ENCODE measurements around the gene OR2A7.
"Not testable (repeated sequence)": the region's sequence is repeated elsewhere in the genome, so short reads cannot be mapped to it uniquely, and the experiment has no call there.

The OR2A7 gene

DNA sequence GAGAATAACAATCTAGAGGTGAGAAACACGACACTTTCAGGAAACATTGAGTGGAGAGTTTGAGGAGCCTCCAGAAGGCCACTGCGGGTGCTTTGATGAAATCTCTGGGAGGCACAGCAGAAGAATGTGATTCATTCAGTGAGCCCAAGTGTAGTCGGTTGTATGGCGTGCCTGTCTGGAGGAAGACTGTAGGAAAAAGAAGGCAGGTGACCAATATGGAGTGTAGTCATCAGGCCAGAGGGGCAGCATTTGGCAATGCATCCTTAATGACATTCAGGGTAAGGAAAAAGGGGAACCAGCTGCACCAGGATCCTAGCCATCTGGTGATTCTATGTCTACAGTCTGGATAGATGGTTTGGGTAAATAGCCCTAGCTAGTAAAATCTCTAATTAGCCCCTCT, 12.3 kb downstream of the OR2A7 start:
- DNase-seq (ENCODE audit: low read depth): not testable (repeated sequence)

DNA sequence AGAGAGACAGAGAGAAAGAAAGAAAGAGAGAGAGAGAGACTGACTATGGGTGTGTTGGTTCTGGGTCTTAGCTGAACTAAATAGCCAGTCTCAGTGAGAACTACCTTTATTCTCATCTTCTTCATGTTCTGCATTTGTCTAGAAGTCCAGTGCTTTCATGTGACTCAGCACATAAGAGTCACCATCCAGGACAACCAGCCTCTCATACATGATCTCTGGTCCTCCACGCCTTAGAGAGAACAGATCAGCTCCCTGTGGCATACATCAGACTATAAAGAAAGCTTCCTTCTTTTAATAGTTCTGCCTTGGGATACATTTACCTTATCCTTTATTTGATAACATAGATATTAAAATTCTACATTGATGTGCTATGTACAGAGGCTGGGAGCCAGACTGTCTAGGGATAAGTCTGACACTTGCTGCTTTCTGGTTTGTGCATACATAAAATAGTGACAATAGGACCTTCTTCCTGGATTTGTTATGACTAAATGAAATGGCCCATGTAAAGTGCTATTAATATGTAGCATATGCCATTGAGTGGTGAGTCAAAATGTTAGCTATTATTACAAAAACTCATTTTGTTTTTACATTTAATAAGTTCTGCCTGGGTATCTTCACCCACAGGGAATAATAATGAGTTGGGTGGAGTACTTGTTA, 16.8 kb downstream of the OR2A7 start:
- DNase-seq (ENCODE audit: low read depth): not testable (repeated sequence)

GRCh38 chr7:144246967-144247366, 17.6 kb downstream of the OR2A7 start:
- not testable (repeated sequence) for DNase-seq (ENCODE audit: low read depth)

DNA sequence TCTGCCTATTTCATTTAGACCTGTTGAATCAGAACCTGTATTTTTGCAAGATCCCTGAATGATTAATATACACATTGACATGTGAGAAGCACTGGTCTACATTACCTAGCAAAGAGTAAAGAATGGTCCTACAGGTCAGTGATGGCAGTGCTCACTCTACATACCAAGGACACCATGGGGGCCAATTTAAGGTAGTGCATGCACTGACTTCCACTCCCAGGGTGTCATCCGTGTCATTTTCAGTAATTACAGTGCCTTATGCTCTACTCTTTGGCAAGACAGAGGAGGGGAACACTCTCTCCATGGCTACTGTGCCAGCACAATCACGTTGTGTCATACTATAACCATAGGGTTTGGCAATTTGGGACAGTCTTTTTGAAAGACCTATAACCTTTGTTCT, 19.2 kb downstream of the OR2A7 start:
- DNase-seq (ENCODE audit: low read depth): not testable (repeated sequence)

GRCh38 chr7:144239365-144239764, 25.2 kb downstream of the OR2A7 start, which contains the start of gene OR2A42:
OR2A42 (minus strand) TSS chr7:144239605; CDS start chr7:144232843, 6,762 bp downstream.
- DNase-seq (ENCODE audit: low read depth): not testable (repeated sequence)

DNA sequence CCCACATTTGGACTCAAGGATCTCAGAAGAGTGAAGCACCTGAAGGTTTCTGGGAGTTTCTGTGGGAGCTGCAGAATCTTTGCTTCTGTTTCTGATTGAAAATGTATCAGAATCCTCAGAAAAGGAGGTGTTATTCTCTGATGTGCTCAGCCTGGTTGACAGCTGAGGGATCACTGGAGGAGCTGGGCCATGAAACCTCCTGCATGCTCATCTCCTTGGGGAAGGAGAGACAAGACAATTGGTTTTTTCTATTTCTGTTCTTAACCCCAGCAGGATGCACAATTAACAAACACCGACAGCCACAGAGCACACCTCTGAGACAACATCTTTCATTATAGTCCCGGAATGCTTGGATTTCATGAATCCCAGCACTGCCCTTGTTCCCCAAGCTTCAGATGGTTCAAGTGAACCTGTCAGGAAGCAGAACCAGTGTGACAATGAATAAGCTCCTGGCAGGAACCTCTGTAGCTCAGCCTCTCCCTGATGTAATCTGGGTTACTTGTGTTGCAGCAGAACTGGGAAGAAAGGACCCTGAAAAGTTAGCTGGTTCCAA, 26.0 kb downstream of the OR2A7 start:
- DNase-seq (ENCODE audit: low read depth): not testable (repeated sequence)

GRCh38 chr7:144233039-144233438, 31.6 kb downstream of the OR2A7 start:
- DNase-seq (ENCODE audit: low read depth): not testable (repeated sequence)

- not testable (repeated sequence) for DNase-seq (ENCODE audit: low read depth)
Measured at GRCh38 chr7:144231027-144231426, 33.6 kb downstream of the OR2A7 start.

GRCh38 chr7:144228810-144229209, 35.8 kb downstream of the OR2A7 start:
- DNase-seq (ENCODE audit: low read depth): not testable (repeated sequence)

DNA sequence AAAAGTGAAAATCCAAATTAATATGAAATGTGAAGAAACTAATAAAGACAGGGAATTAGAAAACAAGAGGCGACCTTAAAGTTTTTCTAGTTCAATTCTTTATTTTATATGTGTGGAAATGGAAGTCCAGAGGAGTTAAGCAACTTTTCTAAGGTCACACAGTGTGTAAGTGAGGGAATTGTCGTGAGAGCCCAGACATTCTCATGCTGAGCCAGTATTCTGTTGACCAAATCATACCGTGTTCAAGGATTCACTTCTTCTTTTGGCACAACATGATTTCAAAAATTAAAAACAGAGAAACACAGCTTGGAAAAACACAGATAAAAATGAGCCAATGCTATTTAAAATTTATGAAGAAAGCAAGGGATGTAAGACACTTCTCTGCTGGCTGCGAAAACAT, 37.7 kb downstream of the OR2A7 start:
- not testable (repeated sequence) for DNase-seq (ENCODE audit: low read depth)

- not testable (repeated sequence) for DNase-seq (ENCODE audit: low read depth)
Measured at GRCh38 chr7:144223675-144224074, 40.9 kb downstream of the OR2A7 start.

DNA sequence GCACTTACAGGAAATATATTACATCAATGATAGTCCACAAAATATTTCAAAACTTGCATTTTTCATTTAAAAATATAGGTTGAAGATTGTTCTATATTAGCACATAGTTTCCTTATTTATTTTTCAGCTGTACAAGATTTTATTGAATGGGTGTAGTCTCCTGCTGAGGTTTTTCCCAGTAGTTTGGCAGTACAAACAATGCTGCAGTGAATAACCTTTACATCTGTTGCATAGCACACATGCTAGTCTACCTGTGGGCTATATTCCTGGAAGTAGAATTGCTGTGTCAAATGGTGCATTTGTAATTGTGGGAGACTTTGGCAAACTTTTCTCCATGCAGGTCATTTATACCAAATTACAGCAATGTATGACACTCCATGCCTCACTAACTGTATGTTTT, 44.1 kb downstream of the OR2A7 start:
- not testable (repeated sequence) for DNase-seq (ENCODE audit: low read depth)

GRCh38 chr7:144219149-144219548, 45.4 kb downstream of the OR2A7 start:
- not testable (repeated sequence) for DNase-seq (ENCODE audit: low read depth)

- DNase-seq (ENCODE audit: low read depth): not testable (repeated sequence)
Measured at GRCh38 chr7:144218581-144218980, 46.0 kb downstream of the OR2A7 start.

DNA sequence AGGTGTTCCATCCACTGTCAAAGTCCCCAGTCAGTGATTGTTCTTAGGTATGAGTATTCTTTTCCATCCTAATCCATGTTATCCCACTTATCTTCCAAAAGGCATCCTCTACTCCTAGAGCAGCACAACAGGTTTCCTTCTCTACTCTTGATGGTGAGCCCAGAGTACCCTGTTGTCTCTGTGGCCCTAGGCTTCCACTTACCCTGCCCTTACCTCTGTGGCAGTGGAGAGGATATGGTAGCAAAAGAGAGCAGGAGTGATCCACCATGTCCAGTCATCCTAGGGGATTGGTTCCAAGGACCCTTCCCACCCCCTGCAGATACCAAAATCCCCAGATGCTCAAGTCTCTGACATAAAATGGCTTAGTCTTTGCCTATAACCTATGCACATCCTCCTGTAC, 47.4 kb downstream of the OR2A7 start:
- DNase-seq (ENCODE audit: low read depth): not testable (repeated sequence)

Data from stimulated activated CD8-positive, alpha-beta memory T cell treated with anti-CD3 and anti-CD28 coated beads, Interleukin-12 subunit alpha, Interleukin-12 subunit beta, amount 100 ng/mL, for 1 hour (primary cell).